HCT116 (cell line): ENCODE results near the gene NNAT. TPM values are rescaled to one million over a fixed set of nuclear protein-coding genes. Genes with fewer than 3 reads are reported as not detected.
A peak's percentile ranks its signal among the peaks of the same experiment; 100 is the strongest.

Source experiments
- ATAC-seq: fragments of 200-7000 bp; cut with Tn5 transposase; 2 replicates; pipeline ENCODE4 v1.9.1; 2020; ENCODE audit warnings: mild to moderate bottlenecking, moderate library complexity
- BruUV-seq: library from RNA; stranded (reverse); fragments of 400-500 nt; replicated peaks from 2 replicates; lab custom pipeline; 2021; lab: Mats Ljungman, UMichigan
- CTCF ChIA-PET: fragments of 300-600 bp; sonication (Branson Sonifier 250); formaldehyde crosslinking; loops from one replicate; lab custom pipeline; 2021; ENCODE audit warnings: antibody characterized with exemption; lab: Charles Lee
- POLR2A ChIA-PET: fragments of 300-600, 350-600 bp; sonication (Branson Sonifier 250); formaldehyde crosslinking; loops from one replicate; lab custom pipeline; 2021; ENCODE audit warnings: antibody characterized with exemption; lab: Charles Lee
- RAD21 ChIA-PET, 2 experiments: fragments of 300-600 bp; sonication (Branson Sonifier 250); formaldehyde crosslinking; loops; one replicate each; lab custom pipeline; 2023; ENCODE audit warnings: low total read pairs in 2 of 2; ENCODE audit not compliant: uncharacterized antibody in 2 of 2, unreplicated experiment in 2 of 2, low non-redundant PET in 1 of 2; lab: Charles Lee
- DNase-seq: peaks from one replicate; pipeline ENCODE4 v3.0.0-alpha.2; 2010; ENCODE audit warnings: low read depth, low spot score
- H2AFZ ChIP-seq: fragments of 200-600 bp; shearing (Covaris generic), sonication (generic); 2 replicates; pipeline ENCODE4 v1.6.1; 2017; ENCODE audit warnings: low read depth, mixed run types, mixed read lengths, antibody characterized with exemption, low read length; ENCODE audit not compliant: poor library complexity, severe bottlenecking
- H3K27ac ChIP-seq: 2 replicates; pipeline ENCODE4 v1.5.1; 2012; ENCODE audit warnings: low read depth, low read length
- H3K27me3 ChIP-seq: fragments of 200-600 bp; sonication (generic); 2 replicates; pipeline ENCODE4 v1.6.1; 2016; ENCODE audit warnings: mixed run types, low read length, mixed read lengths; ENCODE audit not compliant: insufficient read depth
- H3K36me3 ChIP-seq, 2 experiments: fragments of 200-500 bp in 1 of 2; fragments of 200-600 bp in 1 of 2; sonication (Bioruptor generic) in 1 of 2; sonication (generic) in 1 of 2; 2 replicates each; pipeline versions ENCODE4 v1.5.1 to v1.6.1; 2014 to 2016; ENCODE audit warnings: low read length in 2 of 2, inconsistent platforms in 1 of 2, mixed read lengths in 1 of 2, mixed run types in 1 of 2; ENCODE audit not compliant: insufficient read depth in 2 of 2, control insufficient read depth in 1 of 2
- H3K4me1 ChIP-seq, 2 experiments: fragments of 200-600 bp in 1 of 2; sonication (generic) in 1 of 2; 2 replicates each; pipeline versions ENCODE4 v1.5.1 to v1.6.1; 2012 to 2017; ENCODE audit warnings: low read length in 2 of 2, inconsistent platforms in 1 of 2, mild to moderate bottlenecking in 1 of 2, mixed read lengths in 1 of 2, mixed run types in 1 of 2, moderate library complexity in 1 of 2; ENCODE audit not compliant: insufficient read depth in 2 of 2, control insufficient read depth in 1 of 2
- H3K4me2 ChIP-seq: fragments of 200-600 bp; sonication (generic); 2 replicates; pipeline ENCODE4 v1.6.1; 2017; ENCODE audit warnings: mixed run types, low read length, mixed read lengths
- H3K4me3 ChIP-seq, 2 experiments: fragments of 200-600 bp in 1 of 2; sonication (generic) in 1 of 2; replicated peaks in 1 of 2; 2 replicates each; pipeline ENCODE4 v1.5.1; 2011 to 2016; ENCODE audit warnings: low read length in 2 of 2, control low read depth in 1 of 2, low read depth in 1 of 2, mild to moderate bottlenecking in 1 of 2, mixed read lengths in 1 of 2, mixed run types in 1 of 2
- H3K79me2 ChIP-seq: fragments of 200-600 bp; sonication (generic); 2 replicates; pipeline ENCODE4 v1.6.1; 2017; ENCODE audit warnings: mild to moderate bottlenecking, mixed run types, low read length, moderate library complexity, mixed read lengths; ENCODE audit not compliant: insufficient read depth
- H3K9ac ChIP-seq: fragments of 200-600 bp; sonication (generic); 2 replicates; pipeline ENCODE4 v1.6.1; 2016; ENCODE audit warnings: low read length, mixed read lengths
- H3K9me2 ChIP-seq: fragments of 200-600 bp; sonication (generic), shearing (Covaris generic); 2 replicates; pipeline ENCODE4 v1.6.1; 2017; ENCODE audit warnings: mixed run types, mild to moderate bottlenecking, moderate library complexity; ENCODE audit not compliant: insufficient read depth
- H3K9me3 ChIP-seq, 2 experiments: fragments of 200-500 bp in 1 of 2; fragments of 200-600 bp in 1 of 2; sonication (Bioruptor generic) in 1 of 2; sonication (generic) in 1 of 2; 2 replicates each; pipeline ENCODE4 v1.6.1; 2014 to 2017; ENCODE audit warnings: low read length in 2 of 2, mixed read lengths in 2 of 2, inconsistent platforms in 1 of 2, low read depth in 1 of 2, mild to moderate bottlenecking in 1 of 2, mixed run types in 1 of 2, moderate library complexity in 1 of 2; ENCODE audit not compliant: control insufficient read depth in 1 of 2, insufficient read depth in 1 of 2
- H4K20me1 ChIP-seq: fragments of 200-600 bp; sonication (generic), shearing (Covaris generic); 2 replicates; pipeline ENCODE4 v1.6.1; 2017; ENCODE audit warnings: mixed run types, mild to moderate bottlenecking, moderate library complexity; ENCODE audit not compliant: insufficient read depth
- CBX3 ChIP-seq: IDR thresholded peaks from 2 replicates; pipeline ENCODE4 v1.6.1; 2012; ENCODE audit warnings: low read depth
- EGR1 ChIP-seq: IDR thresholded peaks from 2 replicates; pipeline ENCODE4 v1.6.1; 2012; ENCODE audit warnings: low read depth
- ELF1 ChIP-seq: IDR thresholded peaks from 2 replicates; pipeline ENCODE4 v1.6.1; 2012; ENCODE audit warnings: low read depth, borderline replicate concordance
- EZH2 ChIP-seq: fragments of 200-600 bp; sonication (generic); IDR thresholded peaks from 2 replicates; pipeline ENCODE4 v1.6.1; 2017; ENCODE audit warnings: antibody characterized with exemption, mixed run types
- JUND ChIP-seq: IDR thresholded peaks from 2 replicates; pipeline ENCODE4 v1.6.1; 2012
- MAX ChIP-seq: IDR thresholded peaks from 2 replicates; pipeline ENCODE4 v1.6.1; 2012
- POLR2A ChIP-seq: IDR thresholded peaks from 2 replicates; pipeline ENCODE4 v1.7.0; 2011; ENCODE audit warnings: borderline replicate concordance; ENCODE audit not compliant: insufficient read depth, insufficient read length; ENCODE audit errors: extremely low read depth
- POLR2AphosphoS5 ChIP-seq: IDR thresholded peaks from 2 replicates; pipeline ENCODE4 v1.6.1; 2011; ENCODE audit warnings: mild to moderate bottlenecking, low read depth, low read length, moderate library complexity
- RAD21 ChIP-seq: IDR thresholded peaks from 2 replicates; pipeline ENCODE4 v1.6.1; 2012; ENCODE audit warnings: low read depth, mild to moderate bottlenecking
- SIN3A ChIP-seq: IDR thresholded peaks from 2 replicates; pipeline ENCODE4 v1.6.1; 2012; ENCODE audit warnings: low read depth
- TCF7L2 ChIP-seq: IDR thresholded peaks from 2 replicates; pipeline ENCODE4 v1.7.0; 2011; ENCODE audit warnings: borderline replicate concordance, inconsistent platforms; ENCODE audit not compliant: insufficient read depth, insufficient read length; ENCODE audit errors: extremely low read depth
- YY1 ChIP-seq: IDR thresholded peaks from 2 replicates; pipeline ENCODE4 v1.6.1; 2011; ENCODE audit warnings: low read length, low read depth, moderate library complexity, mild to moderate bottlenecking; ENCODE audit not compliant: insufficient replicate concordance; ENCODE audit errors: extremely low read depth
- ZBTB33 ChIP-seq: IDR thresholded peaks from 2 replicates; pipeline ENCODE4 v1.6.1; 2011; ENCODE audit warnings: mild to moderate bottlenecking, low read length, moderate library complexity; ENCODE audit not compliant: insufficient replicate concordance; ENCODE audit errors: extremely low read depth
- ZNF274 ChIP-seq: fragments of 200-500 bp; sonication (Bioruptor generic); IDR thresholded peaks from 2 replicates; pipeline ENCODE4 v1.6.1; 2014; ENCODE audit warnings: mild to moderate bottlenecking, low read depth, low read length, inconsistent platforms
- intact Hi-C: fragments of 100-400 bp; cut with micrococcal nuclease; formaldehyde crosslinking; loops from 2 replicates; pipeline ENCODE4 v1.10.0; 2022
- total RNA-seq: library from RNA; stranded (reverse); gene quantifications from one replicate; pipeline ENCODE4 v1.2.1, GENCODE V29; 2021; ENCODE audit not compliant: unreplicated experiment

Gene NNAT
- total RNA-seq, 1 experiment from 2014 or later: not detected

- Histone ChIP-seq H3K4me3 (no peak overlapping the region), H3K4me1 (peaks cover 7 to 14% of the 10 kb centered on the region in 2 experiments), H3K9me2 (no peaks in the 10 kb centered on the region), H3K36me3 (no peaks in the 10 kb centered on the region; a peak in 2 of 4 replicates), H4K20me1 (no peaks in the 10 kb centered on the region), H3K4me2 (no peak overlapping the region), H3K27ac (no peak overlapping the region), H3K9ac (no peak overlapping the region), H2AFZ (no peak overlapping the region), H3K79me2 (peaks cover 55% of the 10 kb centered on the region), H3K27me3 (no peaks in the 10 kb centered on the region), H3K9me3 (no peaks in the 10 kb centered on the region)
- ChIA-PET CTCF (no interaction called here), RAD21 (no interaction called here), POLR2A (no interaction called here)
- intact Hi-C loops: no loop called here
- TF ChIP-seq EZH2 (no peak), RAD21 (no peak), ZNF274 (no peak), TCF7L2 (no peak), JUND (no peak), SIN3A (no peak), YY1 (no peak), MAX (no peak)
- ATAC-seq (peak; percentile 38; the same call in 1 of the 2 replicates), DNase-seq (no peak)
- BruUV-seq: no TSS peak
Measured at GRCh38 chr20:37519508-37520418, 1.3 kb upstream of the NNAT start.

- no peaks in the 10 kb centered on the region; a peak in 2 of 4 replicates for H3K36me3 ChIP-seq
- no peak overlapping the region for H3K4me2 ChIP-seq
- H4K20me1 ChIP-seq: no peaks in the 10 kb centered on the region
- BruUV-seq: no TSS peak
- peaks cover 62% of the 10 kb centered on the region for H3K79me2 ChIP-seq
- POLR2A ChIA-PET: no interaction called here
- no peak overlapping the region for H3K9ac ChIP-seq
- CTCF ChIA-PET: no interaction called here
- no peaks in the 10 kb centered on the region for H3K9me3 ChIP-seq
- DNase-seq (no peak), ATAC-seq (no peak)
- RAD21 ChIA-PET: no interaction called here
- intact Hi-C loops: no loop called here
- H3K27me3 ChIP-seq: no peaks in the 10 kb centered on the region
- no peaks in the 10 kb centered on the region for H3K9me2 ChIP-seq
- H3K27ac ChIP-seq: no peak overlapping the region
- peaks cover 13 to 21% of the 10 kb centered on the region in 2 experiments for H3K4me1 ChIP-seq
- H2AFZ ChIP-seq: no peak overlapping the region
- no peak overlapping the region for H3K4me3 ChIP-seq
- no peak for TF ChIP-seq ZBTB33
- TF ChIP-seq POLR2A: no peak
- no peak for TF ChIP-seq ELF1
- TF ChIP-seq JUND: no peak
- TF ChIP-seq YY1: no peak
- no peak for TF ChIP-seq POLR2AphosphoS5
- TF ChIP-seq CBX3: no peak
- TF ChIP-seq EGR1: no peak
Measured at GRCh38 chr20:37520419-37520955, 563 bp upstream of the NNAT start.
